ENCODE data around the gene IL12RB2. TPM values are rescaled to one million over a fixed set of nuclear protein-coding genes. Genes with fewer than 3 reads are reported as not detected.
A peak's percentile ranks its signal among the peaks of the same experiment; 100 is the strongest.

The IL12RB2 gene
- total RNA-seq, 1 experiment from 2014 or later: not detected

- DNase-seq (ENCODE audit: low spot score): no peak
These were observed 6.4 kb downstream of the IL12RB2 start for GRCh38 chr1:67313934-67314671.

GRCh38 chr1:67314696-67315095, 7.0 kb downstream of the IL12RB2 start:
- DNase-seq (ENCODE audit: low spot score): no peak

DNA sequence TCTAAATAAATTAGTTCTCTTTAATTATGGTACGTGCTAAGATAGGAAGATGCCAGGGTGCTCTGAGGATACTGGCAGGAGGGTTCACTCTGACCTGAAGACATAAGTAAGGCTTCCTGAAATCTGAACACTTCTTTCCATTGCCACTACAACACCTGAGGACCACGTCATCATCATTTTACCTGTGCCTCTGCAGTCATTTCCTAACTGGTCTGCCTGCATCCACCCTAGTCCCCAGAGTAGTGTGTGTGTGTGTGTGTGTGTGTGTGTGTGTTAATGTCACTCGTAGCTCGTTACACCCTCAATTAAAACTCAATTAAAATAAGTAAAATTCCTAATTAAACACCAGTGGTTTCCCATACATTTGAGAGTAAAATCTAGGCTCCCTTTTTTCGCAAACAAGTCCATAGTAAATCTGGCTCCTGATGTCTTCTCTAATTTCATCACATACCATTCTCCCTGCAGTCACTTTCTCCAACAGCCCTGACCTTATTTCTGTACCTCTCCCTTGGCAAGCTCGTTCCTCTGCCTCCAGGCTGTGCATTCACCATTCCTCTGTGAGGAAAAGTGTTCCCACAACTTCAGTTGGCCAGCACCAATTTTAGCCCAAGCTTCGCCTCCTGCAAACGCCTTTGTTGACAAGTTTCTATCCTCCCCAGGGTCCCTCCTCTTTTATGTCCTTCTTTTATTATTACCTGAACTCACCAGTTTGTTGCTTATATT, 8.7 kb downstream of the IL12RB2 start:
- no peak for DNase-seq (ENCODE audit: low spot score)

GRCh38 chr1:67316918-67317317, 9.2 kb downstream of the IL12RB2 start:
- no peak for DNase-seq (ENCODE audit: low spot score)

GRCh38 chr1:67317803-67318202, 10.1 kb downstream of the IL12RB2 start:
- no peak for DNase-seq (ENCODE audit: low spot score)

DNA sequence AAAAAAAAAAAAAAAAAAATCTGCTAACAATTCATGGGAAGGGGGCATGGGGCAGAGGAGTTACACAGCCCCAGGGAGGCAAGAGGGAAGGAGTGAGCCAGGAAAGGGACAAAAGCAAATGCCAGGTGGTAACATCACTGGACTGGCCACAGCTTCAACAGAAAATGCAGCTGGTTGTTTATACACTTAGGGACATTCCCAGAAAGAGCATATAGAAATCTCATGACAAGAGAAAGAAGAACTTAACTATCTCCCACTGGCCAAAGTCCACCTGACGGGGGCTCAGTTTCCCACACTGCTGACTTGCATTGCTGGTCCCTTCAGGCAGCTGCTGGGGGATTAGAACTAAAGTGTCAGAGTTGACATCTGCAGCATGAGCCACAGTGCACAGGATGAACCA, 14.8 kb downstream of the IL12RB2 start:
- no peak for DNase-seq (ENCODE audit: low spot score)

GRCh38 chr1:67323087-67323486, 15.4 kb downstream of the IL12RB2 start:
- no peak for DNase-seq (ENCODE audit: low spot score)

DNA sequence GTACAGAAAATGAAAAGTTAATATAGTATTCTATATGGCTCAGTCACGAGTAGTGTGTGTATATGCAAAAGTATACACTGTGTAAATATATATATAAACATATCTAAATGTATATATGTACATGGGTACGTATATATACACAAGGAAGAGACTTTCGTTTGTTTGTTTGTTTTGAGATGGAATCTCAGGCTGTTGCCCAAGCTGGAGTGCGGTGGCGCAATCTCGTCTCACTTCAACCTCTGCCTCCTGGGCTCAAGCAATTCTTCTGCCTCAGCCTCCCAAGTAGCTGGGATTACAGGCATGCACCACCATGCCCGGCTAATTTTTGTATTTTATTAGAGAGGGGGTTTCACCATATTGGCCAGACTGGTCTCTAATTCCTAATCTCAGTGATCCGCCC, 16.4 kb downstream of the IL12RB2 start:
- DNase-seq (ENCODE audit: low spot score): no peak

DNA sequence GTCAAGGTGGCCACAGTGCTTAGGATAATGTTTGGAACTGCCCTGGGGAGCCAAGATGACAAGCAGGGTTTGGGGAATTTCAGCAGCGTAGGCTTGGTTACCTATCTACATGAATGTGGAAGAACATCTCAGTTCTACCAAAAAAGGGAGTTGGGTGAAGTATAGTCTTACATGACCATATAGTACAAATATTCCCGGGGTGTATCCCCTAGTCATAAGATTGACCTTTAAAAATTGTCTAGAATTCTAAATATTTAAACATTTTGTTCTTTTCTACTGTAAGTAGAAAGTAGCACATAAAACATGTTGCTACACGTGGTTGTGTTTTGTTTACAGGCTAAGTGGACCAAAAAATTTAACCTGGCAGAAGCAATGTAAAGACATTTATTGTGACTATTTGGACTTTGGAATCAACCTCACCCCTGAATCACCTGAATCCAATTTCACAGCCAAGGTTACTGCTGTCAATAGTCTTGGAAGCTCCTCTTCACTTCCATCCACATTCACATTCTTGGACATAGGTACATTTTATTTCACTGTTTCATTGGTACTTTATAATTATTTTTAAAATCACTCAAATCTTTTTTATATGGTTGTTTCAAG, 20.3 kb downstream of the IL12RB2 start:
- DNase-seq (ENCODE audit: low spot score): no peak

- DNase-seq (ENCODE audit: low spot score): no peak
These were observed 25.2 kb downstream of the IL12RB2 start for GRCh38 chr1:67332653-67333529.

GRCh38 chr1:67333603-67334002, 25.9 kb downstream of the IL12RB2 start:
- DNase-seq (ENCODE audit: low spot score): no peak

DNA sequence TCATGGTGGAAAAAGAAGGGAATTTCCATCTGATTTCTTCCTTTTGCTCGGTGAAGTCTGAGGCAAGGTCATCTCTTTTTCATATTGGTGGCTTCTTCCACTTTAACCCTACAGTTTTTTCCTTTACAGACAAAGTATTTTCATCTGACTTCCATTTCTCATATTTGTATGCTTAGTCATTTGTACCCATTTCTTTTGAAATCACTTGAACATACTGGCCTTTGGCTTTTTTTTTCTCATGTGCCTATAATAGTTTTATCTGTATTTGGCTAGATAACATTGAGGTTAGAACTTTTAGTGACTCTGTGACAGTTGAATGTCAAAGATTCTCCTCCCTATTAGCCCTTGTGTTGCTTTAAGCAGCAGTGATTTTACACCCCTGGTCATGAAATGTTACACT, 27.7 kb downstream of the IL12RB2 start:
- DNase-seq (ENCODE audit: low spot score): no peak

DNA sequence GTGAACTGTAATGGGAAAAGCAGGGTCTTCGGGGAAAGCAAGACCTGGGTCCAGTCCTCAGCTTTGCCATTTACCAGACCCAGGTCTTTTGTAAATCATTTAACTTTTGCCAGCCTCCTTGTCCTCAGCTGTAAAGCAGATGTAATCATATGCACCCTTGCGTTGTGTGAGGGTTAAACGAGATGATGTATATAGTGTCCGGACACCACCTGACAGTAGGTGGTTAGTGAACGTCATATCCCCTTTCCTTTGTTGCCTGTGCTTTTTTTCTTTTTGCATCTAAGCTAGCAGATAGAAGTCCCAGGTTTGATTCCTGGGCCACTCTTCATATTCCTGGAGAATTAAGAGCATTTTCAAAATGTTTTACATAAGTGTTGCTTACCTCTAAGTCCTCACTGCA, 28.5 kb downstream of the IL12RB2 start:
- DNase-seq (ENCODE audit: low spot score): no peak

DNA sequence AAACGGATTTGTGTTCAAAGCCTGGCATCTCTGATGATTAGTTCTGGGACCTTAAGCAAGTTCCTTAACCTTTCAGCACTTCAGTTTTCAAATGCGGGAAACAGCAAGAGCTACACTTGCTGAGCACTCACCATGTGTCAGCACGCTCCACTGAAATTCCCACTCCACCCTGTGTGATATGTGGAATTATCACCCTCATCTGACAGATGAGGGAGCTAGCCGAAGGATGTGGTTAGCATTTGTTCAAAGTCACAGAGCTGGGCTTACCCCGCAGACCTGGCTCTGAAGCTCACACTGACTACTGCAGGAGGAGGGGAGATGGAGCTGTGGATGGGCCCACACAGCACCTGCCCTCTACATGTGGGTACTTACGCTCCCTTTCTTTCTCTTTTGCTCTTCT, 29.1 kb downstream of the IL12RB2 start:
- DNase-seq (ENCODE audit: low spot score): no peak

GRCh38 chr1:67338642-67339041, 31.0 kb downstream of the IL12RB2 start:
- DNase-seq (ENCODE audit: low spot score): no peak

DNA sequence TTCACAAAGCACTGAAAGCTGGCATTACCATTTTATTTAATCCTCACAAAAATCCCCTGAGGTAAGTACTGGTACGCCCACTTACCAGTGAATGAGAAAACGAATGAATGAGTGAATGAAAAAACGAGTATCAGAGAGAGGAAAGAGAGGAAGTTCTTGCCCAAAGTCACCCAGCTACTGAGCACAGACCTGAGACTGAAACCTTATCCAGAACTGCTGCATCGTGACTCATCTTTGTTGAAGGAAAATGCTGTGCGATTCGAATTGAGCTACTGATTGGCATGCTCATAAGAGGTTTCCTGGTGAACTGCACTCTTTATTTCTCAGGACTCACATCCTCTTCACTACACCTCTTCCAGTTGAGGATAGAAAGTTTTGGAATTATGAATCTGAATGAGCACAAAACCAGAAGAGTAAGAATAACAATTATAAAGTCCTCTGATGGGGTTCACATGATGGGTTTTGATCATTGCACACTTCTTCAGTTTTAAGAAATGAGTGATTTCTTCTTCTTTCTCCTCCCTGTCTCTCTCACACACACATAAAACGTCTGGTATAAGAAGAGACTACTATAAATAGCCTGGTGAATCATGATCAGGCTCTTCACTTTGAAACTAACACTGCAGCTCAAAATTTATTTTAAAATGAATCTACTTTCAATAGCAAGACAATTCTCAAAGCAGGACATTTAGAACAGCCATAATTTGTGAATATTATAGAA, 32.1 kb downstream of the IL12RB2 start:
- DNase-seq (ENCODE audit: low spot score): peak; percentile 82

- DNase-seq (ENCODE audit: low spot score): no peak
These were observed 34.6 kb downstream of the IL12RB2 start for GRCh38 chr1:67342076-67342890.

DNA sequence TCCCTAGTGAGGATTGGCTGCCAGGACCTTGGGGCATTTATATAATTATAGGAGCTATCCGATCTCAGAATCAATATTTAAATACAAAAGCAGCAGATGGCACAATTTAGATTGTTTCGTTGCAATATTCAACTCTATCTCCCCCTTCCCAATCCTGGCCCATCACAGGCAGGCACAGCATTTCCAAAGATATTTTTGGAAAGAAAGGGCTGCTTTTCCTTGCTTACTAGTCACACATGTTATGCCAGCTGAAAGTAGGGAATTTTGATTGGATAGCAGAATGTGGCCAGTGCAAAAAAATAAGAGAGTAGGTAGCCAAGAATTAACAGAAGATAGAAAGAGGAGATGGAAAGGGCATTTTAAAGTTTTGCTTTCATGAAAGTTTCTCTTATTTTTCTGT, 37.9 kb downstream of the IL12RB2 start:
- DNase-seq (ENCODE audit: low spot score): no peak

DNA sequence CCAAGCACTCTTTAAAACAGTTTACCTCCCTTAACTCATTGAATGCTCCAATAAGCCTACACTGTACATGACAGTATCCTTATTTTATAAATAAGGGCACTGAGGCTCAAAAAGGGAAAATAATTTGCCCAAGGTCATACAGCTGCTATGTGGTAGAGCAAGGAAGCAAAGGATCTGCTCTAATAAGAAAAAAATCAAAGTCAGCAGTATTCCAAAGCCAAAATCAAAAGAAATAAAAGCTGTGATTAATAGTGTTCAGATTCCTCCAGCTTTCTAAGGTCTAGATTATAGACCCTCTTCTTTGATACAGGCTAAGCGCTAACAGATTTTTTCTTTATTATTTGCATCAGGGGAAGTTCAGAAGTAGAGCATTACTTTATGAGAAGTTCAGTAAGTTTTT, 39.3 kb downstream of the IL12RB2 start:
- no peak for DNase-seq (ENCODE audit: low spot score)

- DNase-seq (ENCODE audit: low spot score): peak; percentile 42
These were observed 40.2 kb downstream of the IL12RB2 start for GRCh38 chr1:67347688-67348472.

All from H4 (cell line).